HepG2 (cell line): ENCODE data around the gene IGF1. TPM values are rescaled to one million over a fixed set of nuclear protein-coding genes. Genes with fewer than 3 reads are reported as not detected.

Source experiments
- ATAC-seq: fragments of 200-7000 bp; cut with Tn5 transposase; 3 replicates; pipeline ENCODE4 v1.9.1; 2020; ENCODE audit warnings: mild to moderate bottlenecking, moderate library complexity
- BruUV-seq: library from RNA; stranded (reverse); fragments of 400-500 nt; replicated peaks from 2 replicates; lab custom pipeline; 2021; lab: Mats Ljungman, UMichigan
- CTCF ChIA-PET: fragments of 300-600 bp; formaldehyde crosslinking; extraction: SDS; loops from one replicate; lab custom pipeline; 2021; ENCODE audit warnings: low total read pairs, inconsistent platforms, low intra/inter-chr PET ratio; lab: Yijun Ruan, JAX
- POLR2A ChIA-PET: fragments of 350-600 bp; sonication (Branson Sonifier 250); formaldehyde crosslinking; loops from one replicate; lab custom pipeline; 2020; ENCODE audit warnings: antibody characterized with exemption, inconsistent platforms; lab: Yijun Ruan, JAX
- DNase-seq: peaks from one replicate; pipeline ENCODE4 v3.0.0-alpha.2; 2015; ENCODE audit warnings: low spot score
- FAIRE-seq: peaks from 3 replicates; lab custom pipeline; 2011; peaks lifted over from hg19 to GRCh38; lab: Jason Lieb, UNC
- H2AFZ ChIP-seq: one replicate; pipeline ENCODE4 v1.6.1; 2011; ENCODE audit warnings: low read length, inconsistent platforms
- H3K27ac ChIP-seq: fragments of 300-600 bp; 3 replicates; pipeline ENCODE4 v1.8.0; 2011; ENCODE audit warnings: mixed run types, mild to moderate bottlenecking, mixed read lengths, low read length, inconsistent platforms; ENCODE audit not compliant: insufficient read depth; ENCODE audit errors: extremely low read length
- H3K27me3 ChIP-seq, 2 experiments: fragments of 200-600 bp in 1 of 2; 2 replicates in 1 of 2; 3 replicates in 1 of 2; pipeline versions ENCODE4 v1.6.0 to v1.8.0; 2011; ENCODE audit warnings: low read length in 2 of 2, mild to moderate bottlenecking in 2 of 2, moderate library complexity in 2 of 2, inconsistent platforms in 1 of 2; ENCODE audit not compliant: insufficient read depth in 2 of 2, control insufficient read depth in 1 of 2
- H3K36me3 ChIP-seq, 2 experiments: fragments of 200-600 bp in 1 of 2; replicated peaks in 1 of 2; 2 replicates in 1 of 2; 3 replicates in 1 of 2; pipeline versions ENCODE4 v1.5.1 to v1.8.0; 2011; ENCODE audit warnings: low read length in 2 of 2, inconsistent platforms in 1 of 2; ENCODE audit not compliant: insufficient read depth in 2 of 2, control insufficient read depth in 1 of 2
- H3K4me1 ChIP-seq: 2 replicates; pipeline ENCODE4 v1.5.1; 2012; ENCODE audit warnings: low read length, inconsistent platforms; ENCODE audit not compliant: insufficient read depth
- H3K4me2 ChIP-seq: 2 replicates; pipeline ENCODE4 v1.6.0; 2011; ENCODE audit warnings: low read depth, low read length, inconsistent platforms
- H3K4me3 ChIP-seq, 3 experiments: fragments of 200-600 bp in 1 of 3; sonication (generic), shearing (Covaris generic) in 1 of 3; replicated peaks in 1 of 3; 2 replicates each; pipeline ENCODE4 v1.5.1; 2011 to 2016; ENCODE audit warnings: low read length in 3 of 3, inconsistent platforms in 2 of 3, low read depth in 2 of 3, mild to moderate bottlenecking in 2 of 3, control low read depth in 1 of 3, mixed read lengths in 1 of 3; ENCODE audit not compliant: insufficient read depth in 1 of 3
- H3K79me2 ChIP-seq: one replicate; pipeline ENCODE4 v1.6.1; 2011; ENCODE audit warnings: low read length, inconsistent platforms; ENCODE audit not compliant: insufficient read depth
- H3K9ac ChIP-seq: 2 replicates; pipeline ENCODE4 v1.6.0; 2011; ENCODE audit warnings: mild to moderate bottlenecking, low read depth, low read length, inconsistent platforms; ENCODE audit not compliant: insufficient read depth
- H3K9me3 ChIP-seq: 2 replicates; pipeline ENCODE4 v1.5.1; 2012; ENCODE audit warnings: mild to moderate bottlenecking, low read length
- H4K20me1 ChIP-seq: 2 replicates; pipeline ENCODE4 v1.6.0; 2011; ENCODE audit warnings: inconsistent platforms, mild to moderate bottlenecking, low read length, moderate library complexity; ENCODE audit not compliant: insufficient read depth
- CEBPB ChIP-seq: IDR thresholded peaks from 2 replicates; pipeline ENCODE4 v1.6.1; 2011; ENCODE audit warnings: low read depth, low read length, improper control_type of control experiment, borderline replicate concordance
- CEBPG ChIP-seq: IDR thresholded peaks from 2 replicates; pipeline ENCODE4 v1.6.1; 2016
- FOXO1 ChIP-seq: sonication (generic); formaldehyde crosslinking; IDR thresholded peaks from 2 replicates; pipeline ENCODE4 v1.4.0; 2020; ENCODE audit warnings: missing genetic modification reagents
- ZNF644 ChIP-seq: IDR thresholded peaks from 2 replicates; pipeline ENCODE4 v1.6.1; 2016; ENCODE audit warnings: low read depth
- WGBS: methylation state at CpG from one replicate; pipeline ENCODE4 v1.1.6; 2017; ENCODE audit warnings: low lambda C conversion rate; 5-methylcytosine and 5-hydroxymethylcytosine counted together
- in situ Hi-C: cut with HindIII; loops from 2 replicates; pipeline ENCODE4 v1.10.0; 2017; ENCODE audit warnings: low pct_unique_long_range_greater_than_20kb; ENCODE audit not compliant: extremely low pct_ligation_motif_present
- intact Hi-C: fragments of 100-400 bp; cut with micrococcal nuclease; formaldehyde crosslinking; loops from one replicate; pipeline ENCODE4 v1.10.0; 2022; ENCODE audit not compliant: unreplicated experiment
- polyA plus RNA-seq, 8 experiments: library from polyadenylated mRNA; depleted of rRNA in 3 of 8; stranded (reverse) in 7 of 8; unstranded in 1 of 8; fragments of >200 nt; fragmentation: Illumina TruSeq in 4 of 8; extraction: Trizol in 4 of 8; gene quantifications; 2 replicates each; pipeline versions ENCODE4 v1.2.1 to v1.2.3, GENCODE V29; 2011 to 2016; ENCODE audit warnings: low read depth in 4 of 8, missing spikeins in 1 of 8, mixed read lengths in 1 of 8; ENCODE audit not compliant: insufficient read depth in 1 of 8
- total RNA-seq, 5 experiments: library from RNA; depleted of rRNA; stranded (reverse); fragments of >200 nt; fragmentation: Illumina TruSeq; extraction: Trizol; gene quantifications; 2 replicates each; pipeline ENCODE4 v1.2.3, GENCODE V29; 2016; ENCODE audit warnings: low read depth in 1 of 5
- TF ChIP-seq, protein P1 (sequence below): sonication (generic); formaldehyde crosslinking; conservative IDR thresholded peaks from 2 replicates; pipeline ENCODE4 v1.8.1; 2023; ENCODE audit warnings: missing genetic modification reagents

The IGF1 gene
- total and polyA plus RNA-seq, 2 of the 13 experiments (the other 11 are each of a cell fraction or from before 2014, with no cell fraction given), result not detected

DNA sequence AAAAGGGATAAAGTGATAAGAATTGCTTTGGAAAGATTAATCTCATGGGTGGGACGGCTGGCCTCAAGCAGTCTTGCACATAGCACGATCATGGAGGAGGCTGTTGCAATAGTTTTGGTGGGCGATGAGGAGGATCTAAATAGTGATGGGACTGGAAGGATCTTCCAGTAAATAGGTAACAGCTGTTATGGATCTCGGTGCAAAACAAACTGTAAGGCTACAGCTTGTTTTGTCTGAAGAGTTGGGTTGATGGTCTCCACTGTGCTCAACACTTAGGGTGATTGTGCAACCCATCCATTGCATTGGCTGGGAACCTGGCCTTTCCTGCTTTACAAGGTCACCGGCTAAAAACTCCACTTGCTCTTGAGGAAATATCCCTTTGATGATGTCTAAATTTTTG lies 21.0 kb downstream of the IGF1 start:
- Histone ChIP-seq H3K27ac (no peak overlapping the region), H3K9ac (no peak overlapping the region), H3K4me3 (no peak overlapping the region), H3K9me3 (no peaks in the 10 kb centered on the region), H3K27me3 (peaks cover 0 to 5% of the 10 kb centered on the region in 2 experiments; a peak in 1 of 5 replicates), H2AFZ (no peak overlapping the region), H3K4me1 (peaks cover 8% of the 10 kb centered on the region), H4K20me1 (no peaks in the 10 kb centered on the region), H3K79me2 (no peaks in the 10 kb centered on the region), H3K4me2 (no peak overlapping the region), H3K36me3 (no peaks in the 10 kb centered on the region)
- no TSS peak for BruUV-seq
- CTCF ChIA-PET, result no interaction called here
- ATAC-seq (no peak), FAIRE-seq (no peak), DNase-seq (no peak)
- in situ Hi-C loops (no loop called here), intact Hi-C loops (no loop called here)
- POLR2A ChIA-PET, result no interaction called here
- 0% methylated on average over 5 of the region's 5 CpGs for WGBS
- no peak for TF ChIP-seq FOXO1 (CRISPR knock-in tag)
- peak; percentile 84 for TF ChIP-seq CEBPB

DNA sequence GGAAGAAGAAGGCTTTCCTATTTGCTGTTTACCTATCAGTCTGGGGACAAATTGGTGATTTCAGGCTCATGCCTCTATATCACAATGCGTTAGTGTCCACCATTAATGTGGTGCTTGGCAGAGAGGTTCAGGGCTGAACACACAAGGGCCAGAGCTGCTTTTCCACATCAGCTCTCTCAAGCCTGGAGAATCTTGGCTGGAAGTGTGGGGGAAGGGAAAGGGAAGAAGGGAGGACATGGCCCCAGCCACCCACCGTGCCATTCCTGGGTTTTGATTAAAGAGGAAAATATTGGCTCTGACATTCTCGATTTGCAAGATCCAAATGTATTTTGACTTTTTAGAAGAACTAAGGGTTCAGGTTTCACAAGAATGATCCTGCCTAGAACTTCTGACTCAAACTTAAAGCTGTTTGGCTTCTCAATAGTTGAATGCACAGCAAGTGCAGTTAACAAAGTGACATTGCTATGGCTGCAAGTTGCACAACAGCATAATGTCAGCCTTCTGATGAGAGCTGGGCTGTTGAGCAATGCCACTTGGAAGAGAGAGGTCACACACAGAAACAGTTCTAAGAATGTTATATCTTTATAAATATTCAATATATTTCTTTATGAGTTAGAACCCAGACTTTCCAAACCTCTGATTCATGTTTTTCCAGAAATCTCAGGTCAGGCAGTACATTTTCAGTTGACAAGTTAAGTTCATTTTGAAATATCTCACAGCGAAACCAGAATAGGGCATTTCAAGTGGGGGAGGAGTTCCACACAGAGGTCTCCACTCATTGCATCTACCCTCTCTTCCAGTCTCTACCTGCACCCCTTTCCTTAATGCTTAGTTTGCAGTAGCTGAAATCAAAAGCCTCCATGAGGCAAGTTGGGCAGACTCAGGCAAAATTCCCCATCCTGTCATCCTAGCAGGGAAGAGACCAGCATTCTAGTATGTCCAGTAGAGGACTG lies 25.3 kb downstream of the IGF1 start:
- intact Hi-C loops (loop anchor here (2.0 kb wide), 1 partner anchor 14 kb away; no protein-coding TSS in a partner anchor), in situ Hi-C loops (no loop called here)
- Histone ChIP-seq H3K9me3 (no peaks in the 10 kb centered on the region), H3K4me1 (peaks cover 11% of the 10 kb centered on the region), H3K4me3 (no peak overlapping the region), H3K27ac (no peak overlapping the region), H4K20me1 (no peaks in the 10 kb centered on the region), H3K4me2 (no peak overlapping the region), H3K36me3 (no peaks in the 10 kb centered on the region), H2AFZ (peak overlapping the region; percentile 23), H3K79me2 (no peaks in the 10 kb centered on the region), H3K27me3 (no peaks in the 10 kb centered on the region), H3K9ac (no peak overlapping the region)
- DNase-seq (peak; percentile 10), ATAC-seq (peak; percentile 54; the same call in 1 of the 3 replicates), FAIRE-seq (no peak)
- no TSS peak for BruUV-seq
- TF ChIP-seq CEBPB (peak; percentile 95), ZNF644 (CRISPR knock-in tag) (0 out of 2 replicates have a peak, but pooled peaks have one; percentile 46), CEBPG (CRISPR knock-in tag) (peak; percentile 81)
- TF ChIP-seq, protein P1, sequence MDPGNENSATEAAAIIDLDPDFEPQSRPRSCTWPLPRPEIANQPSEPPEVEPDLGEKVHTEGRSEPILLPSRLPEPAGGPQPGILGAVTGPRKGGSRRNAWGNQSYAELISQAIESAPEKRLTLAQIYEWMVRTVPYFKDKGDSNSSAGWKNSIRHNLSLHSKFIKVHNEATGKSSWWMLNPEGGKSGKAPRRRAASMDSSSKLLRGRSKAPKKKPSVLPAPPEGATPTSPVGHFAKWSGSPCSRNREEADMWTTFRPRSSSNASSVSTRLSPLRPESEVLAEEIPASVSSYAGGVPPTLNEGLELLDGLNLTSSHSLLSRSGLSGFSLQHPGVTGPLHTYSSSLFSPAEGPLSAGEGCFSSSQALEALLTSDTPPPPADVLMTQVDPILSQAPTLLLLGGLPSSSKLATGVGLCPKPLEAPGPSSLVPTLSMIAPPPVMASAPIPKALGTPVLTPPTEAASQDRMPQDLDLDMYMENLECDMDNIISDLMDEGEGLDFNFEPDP (CRISPR knock-in tag), result no peak
- ChIA-PET CTCF (no interaction called here), POLR2A (no interaction called here)
- WGBS, result 32% methylated on average over 4 of the region's 4 CpGs
